Measurements from ENCODE around the gene CALN1.

Gene CALN1

GRCh38 chr7:72170475-72170874 lies 241.7 kb downstream of the CALN1 start:
- no peak for DNase-seq

GRCh38 chr7:72163271-72163670 lies 248.9 kb downstream of the CALN1 start:
- no peak for DNase-seq

- DNase-seq: no peak
These were observed 250.6 kb downstream of the CALN1 start for GRCh38 chr7:72161534-72161933.

- no peak for DNase-seq
These were observed 252.2 kb downstream of the CALN1 start for GRCh38 chr7:72159911-72160310.

- no peak for DNase-seq
These were observed 255.5 kb downstream of the CALN1 start for GRCh38 chr7:72156671-72157070.

GRCh38 chr7:72153132-72153512 lies 259.0 kb downstream of the CALN1 start:
- no peak for DNase-seq

- no peak for DNase-seq
These were observed 259.7 kb downstream of the CALN1 start for GRCh38 chr7:72152161-72153131.

GRCh38 chr7:72140566-72140965 lies 271.6 kb downstream of the CALN1 start:
- no peak for DNase-seq

GRCh38 chr7:72127136-72127535 lies 285.0 kb downstream of the CALN1 start:
- no peak for DNase-seq

GRCh38 chr7:72123913-72124312 lies 288.2 kb downstream of the CALN1 start:
- DNase-seq: no peak

- DNase-seq: no peak
These were observed 293.8 kb downstream of the CALN1 start for GRCh38 chr7:72118366-72118765.

- DNase-seq: no peak
These were observed 298.0 kb downstream of the CALN1 start for GRCh38 chr7:72114129-72114528.

- no peak for DNase-seq
These were observed 299.1 kb downstream of the CALN1 start for GRCh38 chr7:72112992-72113391.

GRCh38 chr7:72112530-72112929 lies 299.6 kb downstream of the CALN1 start:
- no peak for DNase-seq

- DNase-seq: no peak
These were observed 301.1 kb downstream of the CALN1 start for GRCh38 chr7:72111086-72111485.

GRCh38 chr7:72109566-72109965 lies 302.6 kb downstream of the CALN1 start:
- DNase-seq: no peak

- no peak for DNase-seq
These were observed 305.7 kb downstream of the CALN1 start for GRCh38 chr7:72106405-72106804.

GRCh38 chr7:72101444-72101843 lies 310.7 kb downstream of the CALN1 start:
- no peak for DNase-seq

GRCh38 chr7:72099784-72100183 lies 312.4 kb downstream of the CALN1 start:
- DNase-seq: no peak

- no peak for DNase-seq
These were observed 313.1 kb downstream of the CALN1 start for GRCh38 chr7:72098807-72099580.

- DNase-seq: no peak
These were observed 314.9 kb downstream of the CALN1 start for GRCh38 chr7:72097226-72097625.

- no peak for DNase-seq
These were observed 319.4 kb downstream of the CALN1 start for GRCh38 chr7:72092769-72093168.

- no peak for DNase-seq
These were observed 324.2 kb downstream of the CALN1 start for GRCh38 chr7:72087926-72088325.
